Mucosa of descending colon (tissue), 3 donors: ENCODE measurements around the gene LPCAT4. TPM values are rescaled to one million over a fixed set of nuclear protein-coding genes. Genes with fewer than 3 reads are reported as not detected.

Experiments
- ATAC-seq: fragments of 200-7000 bp; cut with Tn5 transposase; one replicate; pipeline ENCODE4 v1.9.1; 2020; ENCODE audit warnings: mild to moderate bottlenecking, moderate library complexity
- DNase-seq, 3 donors: peaks; one replicate each; pipeline ENCODE4 v3.0.0-alpha.2; 2020
- H3K36me3 ChIP-seq: fragments of 200-600 bp; one replicate; pipeline ENCODE4 v1.8.0; 2021; ENCODE audit warnings: low read depth, mild to moderate bottlenecking
- H3K4me1 ChIP-seq: fragments of 200-600 bp; one replicate; pipeline ENCODE4 v1.8.0; 2021; ENCODE audit warnings: low read depth, mild to moderate bottlenecking
- H3K4me3 ChIP-seq: fragments of 200-600 bp; one replicate; pipeline ENCODE4 v1.8.0; 2021; ENCODE audit warnings: mild to moderate bottlenecking
- H3K9me3 ChIP-seq: fragments of 200-600 bp; one replicate; pipeline ENCODE4 v1.8.0; 2021; ENCODE audit warnings: mild to moderate bottlenecking
- intact Hi-C, 2 donors: fragments of 100-400 bp; cut with DNase I in 1 of 2; cut with micrococcal nuclease in 1 of 2; formaldehyde crosslinking; loops; one replicate each; pipeline versions ENCODE4 v1.11.0 to v1.11.1; 2022; cut with DNase I, micrococcal nuclease
- total RNA-seq, 3 donors: library from RNA; stranded (reverse); fragmentation: NEBNext Ultra II Directional in 2 of 3; extraction: Animal tissue kit (Norgen Biotek cat#: 25700) in 2 of 3; gene quantifications; one replicate each; pipeline versions ENCODE4 v1.2.1 to v1.2.4, GENCODE V29; 2021 to 2023
- TF ChIP-seq, protein P1 (sequence below): fragments of 200-600 bp; IDR thresholded peaks from one replicate; pipeline ENCODE4 v1.8.0; 2022; ENCODE audit warnings: antibody characterized with exemption, mild to moderate bottlenecking
- donor health status: DM: no; HTN: no; CAD: no; lungs with moderate emphysema.
- donor health status: DM: no; HTN: no; CAD: no.
- donor health status: DM: no; HTN: yes; CAD: no.

LPCAT4 gene
- total RNA-seq, 3 donors from 2014 or later, result 144 to 236 (median 154) TPM

DNA sequence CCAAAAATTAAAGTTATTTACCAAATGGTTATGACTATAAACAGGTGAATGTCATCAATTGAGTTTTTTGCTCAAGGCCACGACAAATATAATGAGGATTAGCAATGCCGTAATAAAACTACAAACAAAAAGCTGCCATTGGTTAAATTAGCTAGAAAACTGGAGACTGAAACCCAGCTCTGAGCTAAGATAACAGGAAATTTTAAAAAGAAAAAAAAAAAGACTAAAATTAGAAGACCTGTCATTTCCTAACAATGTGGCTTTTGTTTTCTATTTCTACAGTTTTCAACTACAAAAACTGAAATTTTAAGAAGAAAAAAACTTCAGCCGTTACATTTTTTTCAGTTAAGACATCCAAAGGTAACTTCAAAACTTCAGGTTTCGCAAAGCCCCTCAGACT lies 39.1 kb downstream of the LPCAT4 start:
- no peak for DNase-seq
- no peak for ATAC-seq
- no peaks in the 10 kb centered on the region for H3K4me1 ChIP-seq
- H3K9me3 ChIP-seq, result no peaks in the 10 kb centered on the region
- intact Hi-C loops, result no loop called here
- TF ChIP-seq, protein P1, sequence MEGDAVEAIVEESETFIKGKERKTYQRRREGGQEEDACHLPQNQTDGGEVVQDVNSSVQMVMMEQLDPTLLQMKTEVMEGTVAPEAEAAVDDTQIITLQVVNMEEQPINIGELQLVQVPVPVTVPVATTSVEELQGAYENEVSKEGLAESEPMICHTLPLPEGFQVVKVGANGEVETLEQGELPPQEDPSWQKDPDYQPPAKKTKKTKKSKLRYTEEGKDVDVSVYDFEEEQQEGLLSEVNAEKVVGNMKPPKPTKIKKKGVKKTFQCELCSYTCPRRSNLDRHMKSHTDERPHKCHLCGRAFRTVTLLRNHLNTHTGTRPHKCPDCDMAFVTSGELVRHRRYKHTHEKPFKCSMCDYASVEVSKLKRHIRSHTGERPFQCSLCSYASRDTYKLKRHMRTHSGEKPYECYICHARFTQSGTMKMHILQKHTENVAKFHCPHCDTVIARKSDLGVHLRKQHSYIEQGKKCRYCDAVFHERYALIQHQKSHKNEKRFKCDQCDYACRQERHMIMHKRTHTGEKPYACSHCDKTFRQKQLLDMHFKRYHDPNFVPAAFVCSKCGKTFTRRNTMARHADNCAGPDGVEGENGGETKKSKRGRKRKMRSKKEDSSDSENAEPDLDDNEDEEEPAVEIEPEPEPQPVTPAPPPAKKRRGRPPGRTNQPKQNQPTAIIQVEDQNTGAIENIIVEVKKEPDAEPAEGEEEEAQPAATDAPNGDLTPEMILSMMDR, result no peak
- H3K4me3 ChIP-seq, result no peak overlapping the region
- no peaks in the 10 kb centered on the region for H3K36me3 ChIP-seq

DNA sequence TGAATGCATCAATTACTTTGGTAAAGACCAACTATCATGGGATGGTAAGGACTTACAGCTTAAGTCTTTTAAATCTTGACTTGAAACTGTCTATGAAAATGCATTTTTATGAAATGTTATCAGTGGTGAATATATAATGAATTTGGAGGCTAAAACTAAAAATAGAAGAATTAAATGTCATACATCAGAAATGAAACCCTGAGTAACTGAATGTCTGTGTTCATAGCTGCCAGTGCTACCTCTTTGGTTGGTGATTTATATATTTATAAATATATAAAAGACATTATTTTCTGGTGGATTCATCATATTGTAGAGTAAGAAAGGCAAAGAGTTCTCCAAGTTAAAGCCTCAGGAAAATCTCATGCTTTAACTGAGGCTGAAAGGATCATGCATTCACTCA lies 41.6 kb downstream of the LPCAT4 start:
- H3K4me1 ChIP-seq, result no peaks in the 10 kb centered on the region
- H3K4me3 ChIP-seq, result no peak overlapping the region
- H3K9me3 ChIP-seq, result no peaks in the 10 kb centered on the region
- intact Hi-C loops, result no loop called here
- TF ChIP-seq, protein P1, result no peak
- DNase-seq (no peak), ATAC-seq (no peak)
- H3K36me3 ChIP-seq, result no peaks in the 10 kb centered on the region

GRCh38 chr15:34324933-34325332 lies 42.1 kb downstream of the LPCAT4 start:
- no peaks in the 10 kb centered on the region for H3K9me3 ChIP-seq
- ATAC-seq, result no peak
- H3K36me3 ChIP-seq, result no peaks in the 10 kb centered on the region
- TF ChIP-seq, protein P1, result no peak
- DNase-seq, result no peak
- H3K4me1 ChIP-seq, result no peaks in the 10 kb centered on the region
- H3K4me3 ChIP-seq, result no peak overlapping the region
- intact Hi-C loops, result no loop called here

GRCh38 chr15:34323217-34323616 lies 43.8 kb downstream of the LPCAT4 start:
- Histone ChIP-seq H3K9me3 (no peaks in the 10 kb centered on the region), H3K36me3 (no peaks in the 10 kb centered on the region), H3K4me1 (no peaks in the 10 kb centered on the region), H3K4me3 (no peak overlapping the region)
- DNase-seq, result no peak
- no peak for ATAC-seq
- TF ChIP-seq, protein P1, result no peak
- intact Hi-C loops, result no loop called here

DNA sequence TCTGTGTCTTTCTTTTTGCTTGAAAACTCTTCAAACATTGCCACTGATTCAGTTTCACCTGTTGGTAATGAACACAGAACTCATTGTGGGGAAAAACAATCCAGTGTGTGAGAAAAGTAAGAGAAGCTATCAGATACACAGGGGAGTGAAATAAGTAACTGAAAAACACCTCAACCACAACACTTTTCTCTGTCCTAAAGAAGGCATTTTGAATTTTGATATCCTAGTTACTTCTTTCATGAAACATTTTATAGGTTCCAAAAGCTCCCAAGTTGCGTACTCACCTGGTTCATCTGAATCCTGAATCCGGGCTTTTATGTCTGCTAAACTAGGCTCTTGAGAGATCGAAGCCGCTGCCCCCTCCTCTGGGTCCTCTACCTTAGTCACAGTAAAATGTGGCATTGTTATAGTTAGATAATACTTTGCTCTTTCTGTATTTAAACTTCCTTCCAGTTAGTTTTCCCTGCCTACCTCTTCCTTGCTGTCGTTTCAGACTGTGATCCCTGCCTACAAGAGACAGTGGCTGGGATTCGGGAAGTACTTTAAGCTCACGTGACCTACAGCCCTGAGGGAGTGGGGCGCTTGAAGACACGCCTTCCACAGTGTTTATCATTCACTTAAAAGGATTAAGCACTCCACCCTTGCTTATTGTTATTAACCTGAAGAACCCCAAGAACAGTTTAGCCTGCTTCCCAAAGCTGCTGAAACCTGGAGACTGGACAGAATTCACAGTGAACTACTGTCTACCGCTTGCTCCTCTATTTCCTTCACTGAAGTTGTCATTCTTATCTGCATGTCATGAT lies 48.5 kb downstream of the LPCAT4 start:
- intact Hi-C loops, result no loop called here
- TF ChIP-seq, protein P1, result no peak
- H3K36me3 ChIP-seq, result no peaks in the 10 kb centered on the region
- peak; percentile 55 to 83 (median 64) for DNase-seq
- peak; percentile 100 for ATAC-seq
- peak overlapping the region; percentile 7 for H3K4me3 ChIP-seq
- peaks cover 15% of the 10 kb centered on the region for H3K4me1 ChIP-seq
- no peaks in the 10 kb centered on the region for H3K9me3 ChIP-seq
